ENCODE measurements around the gene STARD5. TPM values are rescaled to one million over a fixed set of nuclear protein-coding genes. Genes with fewer than 3 reads are reported as not detected.
A peak's percentile ranks its signal among the peaks of the same experiment; 100 is the strongest.

STARD5 gene
- total and polyA plus RNA-seq, 9 of the 15 experiments (the other 6 are each of a cell fraction or from before 2014, with no cell fraction given), result 1.7 to 5.7 (median 2.2) TPM

- CTCF ChIA-PET (ENCODE audit: low intra/inter-chr PET ratio), result interaction anchor here (1.0 to 1.3 kb wide), 2 partner anchors 23 to 62 kb away, joined by 3 to 4 read pairs; no protein-coding TSS in a partner anchor
- intact Hi-C loops (cut with micrococcal nuclease), result no loop called here
- no TSS peak for BruUV-seq (replicated peaks)
Observed at GRCh38 chr15:81336568-81336967, 12.6 kb upstream of the STARD5 start.

More at GRCh38 chr15:81336568-81336967, 12.6 kb upstream of the STARD5 start:
- POLR2A ChIA-PET, result interaction anchor here (2.2 kb wide), 1 partner anchor 10 kb away, joined by 9 read pairs; no protein-coding TSS in a partner anchor
- Histone ChIP-seq H3K4me2 (ENCODE audit: insufficient read depth, low read length) (no peak overlapping the region), H3K9ac (ENCODE audit: insufficient read depth in 1 of 2, low read depth in 2 of 2, low read length in 2 of 2) (no peak overlapping the region), H3K36me3 (ENCODE audit: control insufficient read depth, insufficient read depth, low read length) (no peaks in the 10 kb centered on the region), H2AFZ (ENCODE audit: low read depth, low read length) (no peak overlapping the region), H3K9me3 (replicated peaks; ENCODE audit: control insufficient read depth, insufficient read depth, low read depth, low read length) (no peaks in the 10 kb centered on the region), H3K79me2 (ENCODE audit: control insufficient read depth, insufficient read depth, low read length) (no peaks in the 10 kb centered on the region), H3K27me3 (ENCODE audit: control insufficient read depth in 2 of 2, insufficient read depth in 2 of 2, low read length in 2 of 2) (peaks cover 0 to 18% of the 10 kb centered on the region in 2 experiments; a peak in 2 of 5 replicates), H3K27ac (ENCODE audit: extremely low read depth, low read depth, low read length) (no peak overlapping the region), H3K4me3 (no peak overlapping the region), H3K4me1 (replicated peaks in 1 of 2; ENCODE audit: control insufficient read depth in 2 of 2, insufficient read depth in 2 of 2, low read length in 2 of 2) (peaks cover 0 to 4% of the 10 kb centered on the region in 2 experiments; a peak in 2 of 5 replicates), H4K20me1 (replicated peaks; ENCODE audit: control insufficient read depth, insufficient read depth, low read length) (no peaks in the 10 kb centered on the region), H3K9me1 (ENCODE audit: control insufficient read depth, insufficient read depth, low read length) (no peaks in the 10 kb centered on the region)
- WGBS (ENCODE audit: insufficient coverage, low coverage, missing lambda C conversion rate), result 18% methylated on average over 4 of the region's 4 CpGs
- TF ChIP-seq CTCF (IDR thresholded peaks at IDR 0.05 in 2 of 3, conservative IDR thresholded peaks at IDR 0.05 in 1 of 3; ENCODE audit: insufficient read depth in 2 of 3, low read depth in 1 of 3, low read length in 3 of 3) (peak; percentile 33 to 65 (median 43); a peak in 4 of 6 replicates), SRF (CRISPR knock-in tag; IDR thresholded peaks at IDR 0.05) (no peak), RAD21 (CRISPR knock-in tag; conservative IDR thresholded peaks at IDR 0.05 in 1 of 2, IDR thresholded peaks at IDR 0.05 in 1 of 2) (peak in 1 of 2 experiments; percentile 68; a peak in 2 of 4 replicates), NFATC3 (IDR thresholded peaks at IDR 0.05) (no peak)
- in situ Hi-C loops (cut with MboI), result no loop called here
- DNase-seq (ENCODE audit: extremely low read depth in 1 of 4, low spot score in 3 of 4) (peak in 2 of 4 experiments; percentile 35 to 41), FAIRE-seq (peak; percentile 6), ATAC-seq (peak; percentile 80)
